KMS-11 (cell line): Measurements from ENCODE around the gene TRAF6.

ENCODE experiments used
- H2AFZ ChIP-seq: fragments of 200-600 bp; sonication (generic); 2 replicates; pipeline ENCODE4 v1.6.1; 2016; ENCODE audit warnings: antibody characterized with exemption, mixed run types, low read depth
- H3K27ac ChIP-seq: fragments of 200-600 bp; sonication (generic); 2 replicates; pipeline ENCODE4 v1.6.1; 2016; ENCODE audit warnings: mild to moderate bottlenecking, mixed run types
- H3K27me3 ChIP-seq: fragments of 200-600 bp; sonication (generic); 2 replicates; pipeline ENCODE4 v1.6.1; 2017; ENCODE audit warnings: mild to moderate bottlenecking, low read depth, mixed run types, moderate library complexity; ENCODE audit not compliant: insufficient read depth
- H3K36me3 ChIP-seq: fragments of 200-600 bp; sonication (generic); 2 replicates; pipeline ENCODE4 v1.6.1; 2017; ENCODE audit warnings: mild to moderate bottlenecking, mixed run types; ENCODE audit not compliant: insufficient read depth
- H3K4me1 ChIP-seq: fragments of 200-600 bp; sonication (generic); 2 replicates; pipeline ENCODE4 v1.6.1; 2016; ENCODE audit warnings: mild to moderate bottlenecking, low read depth, mixed run types; ENCODE audit not compliant: poor library complexity, severe bottlenecking
- H3K4me2 ChIP-seq: fragments of 200-600 bp; sonication (generic); 2 replicates; pipeline ENCODE4 v1.7.0; 2016; ENCODE audit warnings: mild to moderate bottlenecking, mixed run types
- H3K4me3 ChIP-seq: fragments of 200-600 bp; sonication (generic); IDR thresholded peaks from 2 replicates; pipeline ENCODE4 v1.6.1; 2017; ENCODE audit warnings: low read depth, low read length, mixed read lengths; ENCODE audit not compliant: insufficient read depth
- H3K79me2 ChIP-seq: fragments of 200-600 bp; sonication (generic); 2 replicates; pipeline ENCODE4 v1.6.1; 2016; ENCODE audit warnings: low read depth, mixed run types; ENCODE audit not compliant: insufficient read depth
- H3K9ac ChIP-seq: fragments of 200-600 bp; sonication (generic); 2 replicates; pipeline ENCODE4 v1.6.1; 2016; ENCODE audit warnings: mild to moderate bottlenecking, mixed run types
- H4K20me1 ChIP-seq: fragments of 200-600 bp; sonication (generic); 2 replicates; pipeline ENCODE4 v1.6.1; 2016; ENCODE audit warnings: mild to moderate bottlenecking, mixed run types; ENCODE audit not compliant: insufficient read depth
- CTCF ChIP-seq: fragments of 200-600 bp; sonication (generic); conservative IDR thresholded peaks from 2 replicates; pipeline ENCODE4 v1.6.1; 2017; ENCODE audit warnings: low read depth, mild to moderate bottlenecking, antibody characterized with exemption, low read length, moderate library complexity, mixed read lengths

Gene TRAF6

GRCh38 chr11:36453678-36454077 is 56.4 kb downstream of the TRAF6 start:
- no peak for TF ChIP-seq CTCF
- H3K4me3 ChIP-seq, result no peak overlapping the region
- no peak overlapping the region for H3K9ac ChIP-seq
- H3K4me2 ChIP-seq, result peak overlapping the region; percentile 96
- peak overlapping the region; percentile 6; the same call in 1 of the 2 replicates for H2AFZ ChIP-seq
- no peaks in the 10 kb centered on the region for H3K79me2 ChIP-seq
- H3K27me3 ChIP-seq, result no peaks in the 10 kb centered on the region
- H3K27ac ChIP-seq, result no peak overlapping the region
- H3K4me1 ChIP-seq, result peaks cover 69% of the 10 kb centered on the region
- H4K20me1 ChIP-seq, result no peaks in the 10 kb centered on the region
- H3K36me3 ChIP-seq, result no peaks in the 10 kb centered on the region

- peak overlapping the region; percentile 96 for H3K4me2 ChIP-seq
- H3K27me3 ChIP-seq, result no peaks in the 10 kb centered on the region
- no peaks in the 10 kb centered on the region for H4K20me1 ChIP-seq
- peaks cover 69% of the 10 kb centered on the region for H3K4me1 ChIP-seq
- no peak for TF ChIP-seq CTCF
- peak overlapping the region; percentile 57 for H3K27ac ChIP-seq
- H3K9ac ChIP-seq, result peak overlapping the region; percentile 21; the same call in 1 of the 2 replicates
- no peak overlapping the region for H3K4me3 ChIP-seq
- no peaks in the 10 kb centered on the region for H3K36me3 ChIP-seq
- H3K79me2 ChIP-seq, result no peaks in the 10 kb centered on the region
- H2AFZ ChIP-seq, result peak overlapping the region; percentile 24; the same call in 1 of the 2 replicates
These were observed 57.1 kb downstream of the TRAF6 start for GRCh38 chr11:36452961-36453360.

- peak overlapping the region; percentile 96 for H3K4me2 ChIP-seq
- no peak for TF ChIP-seq CTCF
- peak overlapping the region; percentile 24; the same call in 1 of the 2 replicates for H2AFZ ChIP-seq
- no peaks in the 10 kb centered on the region for H3K79me2 ChIP-seq
- H3K36me3 ChIP-seq, result no peaks in the 10 kb centered on the region
- H3K4me1 ChIP-seq, result peaks cover 69% of the 10 kb centered on the region
- no peak overlapping the region for H3K4me3 ChIP-seq
- peak overlapping the region; percentile 57 for H3K27ac ChIP-seq
- peak overlapping the region; percentile 21; the same call in 1 of the 2 replicates for H3K9ac ChIP-seq
- H4K20me1 ChIP-seq, result no peaks in the 10 kb centered on the region
- no peaks in the 10 kb centered on the region for H3K27me3 ChIP-seq
These were observed 57.7 kb downstream of the TRAF6 start for GRCh38 chr11:36452236-36452940.

GRCh38 chr11:36451681-36452080 is 58.4 kb downstream of the TRAF6 start:
- no peaks in the 10 kb centered on the region for H3K36me3 ChIP-seq
- H3K27ac ChIP-seq, result peak overlapping the region; percentile 57; the same call in 1 of the 2 replicates
- H3K4me2 ChIP-seq, result peak overlapping the region; percentile 96
- no peaks in the 10 kb centered on the region for H3K27me3 ChIP-seq
- no peak overlapping the region for H3K9ac ChIP-seq
- H2AFZ ChIP-seq, result no peak overlapping the region; the same call in 1 of the 2 replicates
- H3K79me2 ChIP-seq, result no peaks in the 10 kb centered on the region
- H3K4me1 ChIP-seq, result peaks cover 69% of the 10 kb centered on the region
- H3K4me3 ChIP-seq, result no peak overlapping the region
- TF ChIP-seq CTCF, result no peak
- no peaks in the 10 kb centered on the region for H4K20me1 ChIP-seq
